K562 (cell line): ENCODE results near the gene FSTL4. TPM values are rescaled to one million over a fixed set of nuclear protein-coding genes. Genes with fewer than 3 reads are reported as not detected.

Experiments used
- ATAC-seq: fragments of 200-7000 bp; cut with Tn5 transposase; 3 replicates; pipeline ENCODE4 v1.9.1; 2020; ENCODE audit warnings: moderate library complexity
- BruUV-seq: library from RNA; stranded (reverse); fragments of 400-500 nt; replicated peaks from 2 replicates; lab custom pipeline; 2021; lab: Mats Ljungman, UMichigan
- CTCF ChIA-PET: fragments of 300-600 bp; formaldehyde crosslinking; extraction: SDS; loops from one replicate; lab custom pipeline; 2021; ENCODE audit warnings: low intra/inter-chr PET ratio; lab: Yijun Ruan, JAX
- POLR2A ChIA-PET: fragments of 300-600, 350-650 bp; sonication (Branson Sonifier 250); formaldehyde crosslinking; extraction: SDS; loops from one replicate; lab custom pipeline; 2021; ENCODE audit warnings: antibody characterized with exemption, inconsistent platforms; lab: Yijun Ruan, JAX
- DNase-seq, 4 experiments: peaks; one replicate each; pipeline versions ENCODE4 v3.0.0 to v3.0.0-alpha.2; 2011 to 2018; ENCODE audit warnings: low spot score in 3 of 4, mixed read lengths in 3 of 4; ENCODE audit errors: extremely low read depth in 1 of 4
- FAIRE-seq: peaks from 2 replicates; lab custom pipeline; 2011; peaks lifted over from hg19 to GRCh38; lab: Jason Lieb, UNC
- H2AFZ ChIP-seq: 2 replicates; pipeline ENCODE4 v1.6.0; 2011; ENCODE audit warnings: low read depth, low read length, control low read depth, inconsistent platforms
- H3K27ac ChIP-seq: fragments of 200-600 bp; 3 replicates; pipeline ENCODE4 v1.8.0; 2011; ENCODE audit warnings: low read depth, mild to moderate bottlenecking, control low read depth, inconsistent platforms, low read length, moderate library complexity, mixed read lengths; ENCODE audit errors: extremely low read depth
- H3K27me3 ChIP-seq, 2 experiments: fragments of 300-600 bp in 1 of 2; 2 replicates in 1 of 2; 3 replicates in 1 of 2; pipeline versions ENCODE4 v1.6.0 to v1.8.0; 2011; ENCODE audit warnings: inconsistent platforms in 2 of 2, low read length in 2 of 2, mild to moderate bottlenecking in 1 of 2, mixed read lengths in 1 of 2, moderate library complexity in 1 of 2; ENCODE audit not compliant: control insufficient read depth in 2 of 2, insufficient read depth in 2 of 2
- H3K36me3 ChIP-seq: fragments of 300-600 bp; 3 replicates; pipeline ENCODE4 v1.8.0; 2011; ENCODE audit warnings: mild to moderate bottlenecking, low read length, inconsistent platforms; ENCODE audit not compliant: control insufficient read depth, insufficient read depth
- H3K4me1 ChIP-seq, 2 experiments: fragments of 200-600 bp in 1 of 2; replicated peaks in 1 of 2; 2 replicates in 1 of 2; 3 replicates in 1 of 2; pipeline versions ENCODE4 v1.5.1 to v1.8.0; 2011; ENCODE audit warnings: inconsistent platforms in 2 of 2, low read length in 2 of 2, mild to moderate bottlenecking in 1 of 2, mixed read lengths in 1 of 2, moderate library complexity in 1 of 2; ENCODE audit not compliant: control insufficient read depth in 2 of 2, insufficient read depth in 2 of 2
- H3K4me2 ChIP-seq: 2 replicates; pipeline ENCODE4 v1.6.1; 2011; ENCODE audit warnings: low read length, control low read depth, inconsistent platforms, mixed read lengths; ENCODE audit not compliant: insufficient read depth
- H3K4me3 ChIP-seq: fragments of 200-600 bp; sonication (generic), shearing (Covaris generic); 2 replicates; pipeline ENCODE4 v1.5.1; 2016; ENCODE audit warnings: control low read depth, inconsistent platforms
- H3K79me2 ChIP-seq: fragments of 200-600 bp; 3 replicates; pipeline ENCODE4 v1.8.0; 2011; ENCODE audit warnings: low read length, inconsistent platforms; ENCODE audit not compliant: control insufficient read depth, insufficient read depth
- H3K9ac ChIP-seq, 2 experiments: 2 replicates each; pipeline versions ENCODE4 v1.6.0 to v1.6.1; 2011; ENCODE audit warnings: low read depth in 2 of 2, low read length in 2 of 2, control low read depth in 1 of 2, inconsistent platforms in 1 of 2, mild to moderate bottlenecking in 1 of 2, mixed read lengths in 1 of 2; ENCODE audit not compliant: insufficient read depth in 1 of 2
- H3K9me1 ChIP-seq: one replicate; pipeline ENCODE4 v1.6.0; 2011; ENCODE audit warnings: inconsistent platforms, mild to moderate bottlenecking, low read length, moderate library complexity; ENCODE audit not compliant: control insufficient read depth, insufficient read depth
- H3K9me3 ChIP-seq: replicated peaks from 2 replicates; pipeline ENCODE4 v1.5.1; 2011; ENCODE audit warnings: low read depth, low read length, inconsistent platforms; ENCODE audit not compliant: control insufficient read depth, insufficient read depth
- H4K20me1 ChIP-seq: replicated peaks from 2 replicates; pipeline ENCODE4 v1.6.1; 2011; ENCODE audit warnings: low read length, inconsistent platforms, mixed read lengths; ENCODE audit not compliant: control insufficient read depth, insufficient read depth
- DNMT1 ChIP-seq: fragments of 450-650 bp; IDR thresholded peaks from 2 replicates; pipeline ENCODE4 v1.6.1; 2016; ENCODE audit warnings: antibody characterized with exemption, mild to moderate bottlenecking
- HMG20A ChIP-seq: fragments of 450-650 bp; formaldehyde crosslinking; conservative IDR thresholded peaks from 2 replicates; pipeline ENCODE4 v1.4.0; 2020; ENCODE audit warnings: mild to moderate bottlenecking, mixed read lengths
- KLF6 ChIP-seq: fragments of 250-450 bp; sonication (Bioruptor Pico); IDR thresholded peaks from 2 replicates; pipeline ENCODE4 v1.4.0; 2020; ENCODE audit warnings: mild to moderate bottlenecking, moderate library complexity, borderline replicate concordance
- MAFF ChIP-seq: IDR thresholded peaks from 2 replicates; pipeline ENCODE4 v1.6.1; 2012; ENCODE audit warnings: low read length, improper control_type of control experiment
- MBD1 ChIP-seq: fragments of 250-450 bp; sonication (Bioruptor Pico); IDR thresholded peaks from 2 replicates; pipeline ENCODE4 v1.8.0; 2022; ENCODE audit warnings: inconsistent platforms
- PHB2 ChIP-seq: fragments of 450-650 bp; IDR thresholded peaks from 2 replicates; pipeline ENCODE4 v1.6.1; 2017; ENCODE audit warnings: low read depth
- SNRNP70 ChIP-seq: fragments of 200-400 bp; formaldehyde crosslinking; optimal IDR thresholded peaks from 2 replicates; pipeline ENCODE3; 2017; ENCODE audit warnings: low read depth, low read length
- TOE1 ChIP-seq, 2 experiments: fragments of 450-650 bp in 1 of 2; sonication (generic) in 1 of 2; formaldehyde crosslinking in 1 of 2; IDR thresholded peaks; 2 replicates each; pipeline versions ENCODE4 v1.7.1 to v1.8.0; 2016 to 2022; ENCODE audit warnings: borderline replicate concordance in 2 of 2, mild to moderate bottlenecking in 2 of 2, antibody characterized with exemption in 1 of 2, inconsistent platforms in 1 of 2, low read depth in 1 of 2, missing genetic modification reagents in 1 of 2, moderate library complexity in 1 of 2
- ZNF140 ChIP-seq: fragments of 250-450 bp; sonication (Bioruptor Pico); IDR thresholded peaks from 2 replicates; pipeline ENCODE4 v1.8.0; 2021; ENCODE audit warnings: moderate library complexity, mild to moderate bottlenecking, inconsistent platforms
- ZNF23 ChIP-seq: fragments of 250-450 bp; sonication (Bioruptor Pico); IDR thresholded peaks from 2 replicates; pipeline ENCODE4 v1.4.0; 2020; ENCODE audit warnings: mild to moderate bottlenecking
- ZNF707 ChIP-seq: fragments of 250-450 bp; sonication (Bioruptor Pico); conservative IDR thresholded peaks from 2 replicates; pipeline ENCODE4 v1.8.0; 2022; ENCODE audit warnings: inconsistent platforms, mild to moderate bottlenecking, moderate library complexity
- ZNF830 ChIP-seq: fragments of 250-450 bp; sonication (Bioruptor Pico); IDR thresholded peaks from 2 replicates; pipeline ENCODE4 v1.5.0; 2021; ENCODE audit warnings: mild to moderate bottlenecking
- WGBS: fragments of 100-300 bp; shearing (Covaris generic); methylation state at CpG from one replicate; pipeline ENCODE4 v1.1.6; 2016; ENCODE audit warnings: low coverage, mixed read lengths; ENCODE audit not compliant: insufficient coverage; ENCODE audit errors: missing lambda C conversion rate; 5-methylcytosine and 5-hydroxymethylcytosine counted together
- in situ Hi-C: fragments of 300-500 bp; cut with MboI; formaldehyde crosslinking; loops from 4 replicates; pipeline ENCODE4 v1.15.0; 2018; ENCODE audit warnings: inconsistent platforms, mixed read lengths
- intact Hi-C: fragments of 100-400 bp; cut with micrococcal nuclease; formaldehyde crosslinking; loops from 2 replicates; pipeline ENCODE4 v1.14.2; 2022
- polyA plus RNA-seq, 8 experiments: library from polyadenylated mRNA; depleted of rRNA in 4 of 8; stranded (reverse) in 5 of 8; unstranded in 3 of 8; fragments of >200 nt; fragmentation: Nextera tagmentation in 2 of 8; fragmentation: Illumina TruSeq in 1 of 8; extraction: Ambion mirVana in 2 of 8; extraction: Trizol in 1 of 8; gene quantifications; 2 replicates each; pipeline versions ENCODE4 v1.2.1 to v1.2.3, GENCODE V29; 2011 to 2014; ENCODE audit warnings: inconsistent platforms in 1 of 8, missing spikeins in 1 of 8
- total RNA-seq, 7 experiments: library from RNA; depleted of rRNA in 6 of 7; stranded (reverse); fragments of >200 nt in 6 of 7; fragmentation: Illumina TruSeq in 2 of 7; extraction: Trizol in 2 of 7; gene quantifications; 2 replicates each; pipeline versions ENCODE4 v1.2.1 to v1.2.3, GENCODE V29; 2011 to 2021; ENCODE audit warnings: low replicate concordance in 1 of 7

The FSTL4 gene
- total and polyA plus RNA-seq, 9 of the 15 experiments (the other 6 are each of a cell fraction or from before 2014, with no cell fraction given) = 0.08 to 0.18 (median 0.10) TPM; not detected in 5

DNA sequence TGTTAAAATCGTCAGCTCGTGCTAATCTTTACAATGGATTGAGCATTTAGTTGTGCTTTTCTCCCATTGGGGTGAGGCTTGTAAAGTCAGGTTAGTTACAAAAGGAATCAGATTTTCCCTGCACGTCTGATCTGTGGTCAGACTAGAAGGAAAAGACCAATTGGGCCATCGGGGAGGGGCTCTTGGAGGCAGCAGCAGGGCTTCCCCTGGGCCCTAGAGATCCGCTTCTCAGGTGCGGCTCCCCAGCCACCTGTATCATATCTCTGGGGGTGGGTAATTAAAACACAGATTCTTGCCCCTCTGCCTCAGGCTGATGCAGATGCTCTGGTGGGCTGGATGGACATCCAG, 360.2 kb downstream of the FSTL4 start:
- H2AFZ ChIP-seq = no peak overlapping the region
- intact Hi-C loops (no loop called here), in situ Hi-C loops (no loop called here)
- BruUV-seq = no TSS peak
- H3K9me1 ChIP-seq = peaks cover 3% of the 10 kb centered on the region
- POLR2A ChIA-PET = interaction anchor here (3.0 kb wide), 1 partner anchor 12 kb away, joined by 24 read pairs; no protein-coding TSS in a partner anchor
- peaks cover 22 to 43% of the 10 kb centered on the region in 2 experiments; a peak in 4 of 5 replicates for H3K27me3 ChIP-seq
- CTCF ChIA-PET = no interaction called here
- no peak for ATAC-seq
- no peak overlapping the region for H3K4me3 ChIP-seq
- no peak for FAIRE-seq
- no peaks in the 10 kb centered on the region for H3K36me3 ChIP-seq
- H3K9me3 ChIP-seq = no peaks in the 10 kb centered on the region
- H4K20me1 ChIP-seq = 0 out of 2 replicates have a peak, but pooled peaks cover 20% of the 10 kb centered on the region
- TF ChIP-seq SNRNP70 (no peak), DNMT1 (no peak), PHB2 (no peak)
- H3K27ac ChIP-seq = no peak overlapping the region
- no peak for DNase-seq
- no peaks in the 10 kb centered on the region for H3K79me2 ChIP-seq
- H3K4me2 ChIP-seq = no peak overlapping the region
- WGBS = 4% methylated on average over 6 of the region's 6 CpGs
- H3K4me1 ChIP-seq = peaks cover 12 to 23% of the 10 kb centered on the region in 2 experiments
- no peak overlapping the region for H3K9ac ChIP-seq

GRCh38 chr5:133251296-133252132, 360.8 kb downstream of the FSTL4 start:
- Histone ChIP-seq H3K27me3 (peaks cover 22 to 42% of the 10 kb centered on the region in 2 experiments; a peak in 4 of 5 replicates), H3K4me1 (peaks cover 17 to 28% of the 10 kb centered on the region in 2 experiments), H3K9me3 (no peaks in the 10 kb centered on the region), H3K79me2 (no peaks in the 10 kb centered on the region), H4K20me1 (0 out of 2 replicates have a peak, but pooled peaks cover 20% of the 10 kb centered on the region), H3K4me2 (no peak overlapping the region), H3K9me1 (peaks cover 3% of the 10 kb centered on the region), H3K36me3 (no peaks in the 10 kb centered on the region), H2AFZ (no peak overlapping the region), H3K27ac (no peak overlapping the region), H3K9ac (peak overlapping the region in 1 of 2 experiments; percentile 5; a peak in 1 of 4 replicates), H3K4me3 (no peak overlapping the region)
- no peak for FAIRE-seq
- in situ Hi-C loops (no loop called here), intact Hi-C loops (no loop called here)
- BruUV-seq = no TSS peak
- DNase-seq = no peak
- CTCF ChIA-PET = no interaction called here
- POLR2A ChIA-PET = interaction anchor here (0.6 to 3.0 kb wide), 2 partner anchors 11 to 468 kb away, joined by 3 to 24 read pairs; no protein-coding TSS in a partner anchor
- no peak for ATAC-seq
- 11% methylated on average over 16 of the region's 16 CpGs for WGBS
- TF ChIP-seq ZNF707 = no peak
- TF ChIP-seq MAFF = no peak
- TF ChIP-seq HMG20A (CRISPR knock-in tag) = no peak
- TF ChIP-seq TOE1 (IDR thresholded peaks at IDR 0.05; ENCODE audit: borderline replicate concordance) = no peak
- no peak for TF ChIP-seq TOE1 (CRISPR knock-in tag; IDR thresholded peaks at IDR 0.05; ENCODE audit: borderline replicate concordance, low read depth)
- no peak for TF ChIP-seq ZNF140
- no peak for TF ChIP-seq ZNF830 (CRISPR knock-in tag)
- no peak for TF ChIP-seq MBD1
- TF ChIP-seq KLF6 (CRISPR knock-in tag) = no peak
- no peak for TF ChIP-seq ZNF23 (CRISPR knock-in tag)
